HG02943 (cell line): Measurements from ENCODE around the gene MCF2L.
"Not testable (repeated sequence)": the region's sequence is repeated elsewhere in the genome, so short reads cannot be mapped to it uniquely, and the experiment has no call there.

Experiments
- ATAC-seq: cut with Tn5 transposase; IDR thresholded peaks from one replicate; pipeline ENCODE4 v1.9.1; 2021; ENCODE audit warnings: mild to moderate bottlenecking, low read depth, moderate library complexity; ENCODE audit not compliant: unreplicated experiment

MCF2L gene, protein sequence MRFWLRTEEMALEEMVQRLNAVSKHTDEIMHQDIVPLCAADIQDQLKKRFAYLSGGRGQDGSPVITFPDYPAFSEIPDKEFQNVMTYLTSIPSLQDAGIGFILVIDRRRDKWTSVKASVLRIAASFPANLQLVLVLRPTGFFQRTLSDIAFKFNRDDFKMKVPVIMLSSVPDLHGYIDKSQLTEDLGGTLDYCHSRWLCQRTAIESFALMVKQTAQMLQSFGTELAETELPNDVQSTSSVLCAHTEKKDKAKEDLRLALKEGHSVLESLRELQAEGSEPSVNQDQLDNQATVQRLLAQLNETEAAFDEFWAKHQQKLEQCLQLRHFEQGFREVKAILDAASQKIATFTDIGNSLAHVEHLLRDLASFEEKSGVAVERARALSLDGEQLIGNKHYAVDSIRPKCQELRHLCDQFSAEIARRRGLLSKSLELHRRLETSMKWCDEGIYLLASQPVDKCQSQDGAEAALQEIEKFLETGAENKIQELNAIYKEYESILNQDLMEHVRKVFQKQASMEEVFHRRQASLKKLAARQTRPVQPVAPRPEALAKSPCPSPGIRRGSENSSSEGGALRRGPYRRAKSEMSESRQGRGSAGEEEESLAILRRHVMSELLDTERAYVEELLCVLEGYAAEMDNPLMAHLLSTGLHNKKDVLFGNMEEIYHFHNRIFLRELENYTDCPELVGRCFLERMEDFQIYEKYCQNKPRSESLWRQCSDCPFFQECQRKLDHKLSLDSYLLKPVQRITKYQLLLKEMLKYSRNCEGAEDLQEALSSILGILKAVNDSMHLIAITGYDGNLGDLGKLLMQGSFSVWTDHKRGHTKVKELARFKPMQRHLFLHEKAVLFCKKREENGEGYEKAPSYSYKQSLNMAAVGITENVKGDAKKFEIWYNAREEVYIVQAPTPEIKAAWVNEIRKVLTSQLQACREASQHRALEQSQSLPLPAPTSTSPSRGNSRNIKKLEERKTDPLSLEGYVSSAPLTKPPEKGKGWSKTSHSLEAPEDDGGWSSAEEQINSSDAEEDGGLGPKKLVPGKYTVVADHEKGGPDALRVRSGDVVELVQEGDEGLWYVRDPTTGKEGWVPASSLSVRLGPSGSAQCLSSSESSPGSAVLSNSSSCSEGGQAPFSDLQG

GRCh38 chr13:112968910-112969691, at the start of gene MCF2L:
Gene MCF2L, plus strand, starts transcription at chr13:112969214. Its CDS starts 166 bp downstream, at chr13:112969380.
- ATAC-seq, result no peak

DNA sequence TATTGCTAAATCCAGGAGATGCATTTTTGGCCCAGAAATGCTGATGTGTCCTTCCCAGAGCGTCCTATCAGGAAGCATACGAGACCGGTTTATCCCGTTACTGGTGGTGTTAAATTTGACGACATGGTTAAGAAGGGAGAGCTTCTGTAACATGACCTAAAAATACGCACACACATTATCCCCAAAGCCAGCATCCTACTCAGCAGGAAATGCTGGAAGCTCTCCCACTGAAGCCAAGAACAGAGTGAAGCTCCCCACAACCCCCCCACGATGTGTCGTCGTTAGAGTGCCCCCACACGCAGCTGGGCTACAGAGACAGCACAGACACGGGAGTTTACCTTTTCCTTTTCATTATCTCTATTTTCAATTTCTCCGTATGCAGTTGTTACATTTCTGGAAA, 45.1 kb upstream of the MCF2L start:
- no peak for ATAC-seq

- ATAC-seq, result no peak
Observed at GRCh38 chr13:112924365-112924764, 44.6 kb upstream of the MCF2L start.

- no peak for ATAC-seq
Observed at GRCh38 chr13:112926003-112926402, 43.0 kb upstream of the MCF2L start.

- ATAC-seq, result no peak
Observed at GRCh38 chr13:112926993-112927392, 42.0 kb upstream of the MCF2L start.

DNA sequence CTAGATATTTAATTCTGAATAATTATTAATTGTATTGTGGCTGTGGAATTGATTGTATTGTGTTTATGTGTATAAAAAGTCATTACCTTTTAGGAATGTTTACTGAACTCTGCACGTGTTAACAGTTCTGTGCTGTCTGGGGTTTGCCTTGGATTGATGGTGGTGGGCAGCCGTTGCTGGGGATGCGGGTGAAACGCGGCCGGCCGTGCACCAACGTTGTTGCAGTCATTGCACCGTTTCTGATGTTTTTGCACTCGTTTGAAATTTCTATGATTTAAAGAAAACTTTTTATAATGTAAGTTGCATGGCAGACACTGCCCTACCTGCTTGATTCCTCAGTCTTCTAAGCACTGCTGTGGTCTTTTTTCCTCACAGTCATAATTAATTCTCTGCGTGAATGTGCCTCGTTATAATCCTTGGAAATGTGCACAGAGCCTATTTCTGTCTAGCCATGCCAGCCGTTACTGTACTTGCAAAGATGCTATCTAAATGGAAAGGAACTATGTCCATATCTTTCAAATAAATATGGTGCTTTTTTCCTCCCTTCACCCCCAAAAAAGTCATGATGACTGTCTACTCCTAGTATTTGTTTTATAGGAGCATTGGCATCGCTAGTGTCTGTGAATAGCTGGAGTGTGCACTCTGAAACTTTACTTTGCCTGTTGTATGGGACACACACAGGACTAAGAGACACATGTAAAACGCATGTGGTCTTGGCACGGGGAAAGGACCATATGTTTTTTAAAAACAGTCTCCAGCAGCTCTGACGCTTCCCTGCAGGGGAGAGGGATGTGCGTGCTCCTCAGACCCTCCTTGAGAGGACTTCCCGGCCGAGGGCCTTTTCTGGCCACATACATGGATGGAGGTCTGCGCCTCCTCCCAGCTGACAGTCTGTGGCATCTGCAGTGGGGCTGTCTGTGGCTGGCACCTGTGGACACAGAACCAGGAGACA, 40.7 kb upstream of the MCF2L start:
- ATAC-seq, result no peak

- ATAC-seq, result no peak
Observed at GRCh38 chr13:112928972-112929782, 39.8 kb upstream of the MCF2L start.

DNA sequence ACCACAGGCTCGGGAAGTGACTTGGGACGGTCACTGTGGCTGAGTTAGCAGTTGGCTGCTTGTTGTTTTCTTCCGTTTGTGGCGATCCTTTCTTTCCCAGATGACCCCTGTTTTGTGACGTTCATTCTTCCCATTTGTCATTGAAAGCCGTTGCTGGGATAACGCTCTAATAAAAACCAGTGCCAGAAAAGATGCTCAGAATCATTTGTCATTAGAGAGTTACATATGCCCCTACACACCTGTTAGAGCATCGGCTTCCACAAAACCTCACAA, 39.3 kb upstream of the MCF2L start:
- no peak for ATAC-seq

DNA sequence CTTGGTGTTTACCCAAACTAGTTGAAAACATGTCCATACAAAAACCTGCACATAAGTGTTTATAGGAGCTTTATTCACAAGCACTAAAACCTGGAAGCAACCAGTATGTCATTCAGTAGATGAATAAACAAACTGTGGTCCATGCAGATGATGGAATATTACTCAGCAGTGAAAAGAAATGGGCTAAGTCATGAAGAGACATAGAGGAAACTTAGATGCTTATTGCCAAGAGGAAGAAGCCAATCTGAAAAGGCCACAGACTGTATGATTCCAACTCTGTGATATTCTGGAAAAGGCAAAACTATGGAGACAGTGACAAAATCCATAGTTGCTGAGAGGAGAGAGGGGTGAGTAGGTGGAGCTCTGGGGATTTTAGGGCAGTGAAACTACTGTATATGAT, 38.8 kb upstream of the MCF2L start:
- no peak for ATAC-seq

- no peak for ATAC-seq
Observed at GRCh38 chr13:112931028-112931934, 37.7 kb upstream of the MCF2L start.

DNA sequence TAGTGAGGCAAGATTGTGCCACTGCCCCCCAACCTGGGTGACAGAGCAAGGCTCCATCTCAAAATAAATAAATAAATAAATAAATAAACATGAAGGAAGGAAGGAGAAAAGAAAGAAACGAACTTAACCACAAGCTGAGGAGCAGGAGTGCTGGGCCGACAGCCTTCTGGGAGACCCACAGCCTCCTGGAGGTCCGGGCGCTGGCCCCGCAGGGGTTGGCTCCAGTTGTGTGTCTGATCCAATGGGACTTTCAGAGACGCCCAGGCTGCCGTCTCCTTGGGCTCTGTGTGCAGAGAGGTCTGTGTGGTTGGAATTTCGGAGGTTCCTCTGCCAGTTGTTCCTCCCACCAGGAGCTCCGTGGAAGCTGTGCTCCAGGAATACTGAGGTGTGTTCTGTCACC, 36.0 kb upstream of the MCF2L start:
- ATAC-seq, result no peak

GRCh38 chr13:112933649-112934048, 35.4 kb upstream of the MCF2L start:
- ATAC-seq, result no peak

- ATAC-seq, result no peak
Observed at GRCh38 chr13:112934078-112934477, 34.9 kb upstream of the MCF2L start.

DNA sequence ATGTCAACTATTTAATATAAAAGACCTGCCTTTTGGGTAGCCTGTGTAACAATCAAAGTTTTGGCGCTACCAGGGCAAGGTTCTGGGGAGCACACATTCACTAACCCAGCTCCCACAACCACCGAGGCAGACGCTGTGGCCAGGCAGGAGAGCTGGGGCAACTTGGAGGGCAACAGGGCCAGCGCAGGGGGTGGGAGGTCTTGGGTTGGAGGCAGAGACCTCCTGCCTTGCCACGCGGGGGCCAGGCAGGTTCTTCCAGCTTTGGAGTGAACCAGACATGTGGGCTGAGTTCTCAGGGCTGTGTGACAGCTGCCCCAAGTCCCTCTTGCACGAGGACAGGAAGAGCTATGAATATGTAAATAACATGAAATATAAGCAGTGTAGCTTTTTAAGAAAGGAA, 30.3 kb upstream of the MCF2L start:
- no peak for ATAC-seq

GRCh38 chr13:112940236-112940635, 28.8 kb upstream of the MCF2L start:
- ATAC-seq, result no peak

DNA sequence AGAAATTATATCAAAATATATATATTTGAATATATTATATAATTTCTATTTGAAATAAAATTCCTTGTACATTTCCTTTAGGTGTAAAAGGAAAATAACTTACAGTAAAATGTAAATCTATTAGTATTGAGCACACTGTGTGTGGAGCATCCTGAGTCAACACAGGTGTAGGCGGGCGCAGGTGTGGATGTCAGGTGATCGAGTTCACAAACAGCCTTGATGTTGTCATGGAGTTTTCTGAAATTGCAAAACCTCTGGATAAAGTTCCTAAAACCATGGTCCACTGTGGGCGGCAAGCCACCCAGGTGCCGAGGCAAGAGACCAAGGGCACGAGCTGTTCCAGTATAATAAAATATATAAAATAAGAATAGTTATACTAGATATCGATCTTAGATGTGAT, 27.7 kb upstream of the MCF2L start:
- no peak for ATAC-seq

DNA sequence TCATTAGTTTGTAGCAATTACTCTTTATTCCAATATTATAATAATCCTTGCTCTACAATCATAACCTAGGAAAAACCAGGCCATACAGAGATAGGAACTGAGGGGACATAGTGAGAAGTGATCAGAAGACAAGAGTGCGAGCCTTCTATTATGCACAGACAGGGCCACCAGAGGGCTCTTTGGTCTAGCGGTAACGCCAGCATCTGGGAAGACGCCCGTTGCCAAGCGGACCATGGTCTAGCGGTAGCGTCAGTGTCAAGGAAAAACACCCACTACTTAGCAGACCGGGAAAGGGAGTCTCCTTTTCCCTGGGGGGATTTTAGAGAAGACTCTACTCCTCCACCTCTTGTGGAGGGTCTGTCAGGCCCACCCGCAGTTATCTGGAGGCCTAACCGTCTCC, 27.2 kb upstream of the MCF2L start:
- ATAC-seq, result not testable (repeated sequence)
